Activated CD4-positive, alpha-beta memory T cell treated with anti-CD3 and anti-CD28 coated beads, Interleukin-2, amount 10 ng/mL, durations not matched to agents 7 days and 5 days (primary cell): ENCODE data around the gene NOL6. TPM values are rescaled to one million over a fixed set of nuclear protein-coding genes. Genes with fewer than 3 reads are reported as not detected.
A peak's percentile ranks its signal among the peaks of the same experiment; 100 is the strongest.
"Not testable (repeated sequence)": the region's sequence is repeated elsewhere in the genome, so short reads cannot be mapped to it uniquely, and the experiment has no call there.

Experiments
- CTCF ChIA-PET: fragments of 350-600 bp; sonication (Branson Sonifier 250); formaldehyde crosslinking; loops from one replicate; lab custom pipeline; 2021; ENCODE audit warnings: antibody characterized with exemption, inconsistent platforms; lab: Charles Lee
- POLR2A ChIA-PET: fragments of 350-600 bp; sonication (Branson Sonifier 250); formaldehyde crosslinking; loops from one replicate; lab custom pipeline; 2021; ENCODE audit warnings: antibody characterized with exemption; lab: Charles Lee
- DNase-seq: peaks from one replicate; pipeline ENCODE4 v3.0.0-alpha.2; 2020
- H3K27ac Mint-ChIP-seq: one replicate; pipeline ENCODE4 v1.8.0; 2021; ENCODE audit warnings: mild to moderate bottlenecking, mixed read lengths
- H3K27me3 Mint-ChIP-seq: one replicate; pipeline ENCODE4 v1.8.0; 2021; ENCODE audit warnings: mixed read lengths
- H3K36me3 Mint-ChIP-seq: one replicate; pipeline ENCODE4 v1.8.0; 2021; ENCODE audit warnings: low read depth, mixed read lengths
- H3K4me1 Mint-ChIP-seq: one replicate; pipeline ENCODE4 v1.8.0; 2021; ENCODE audit warnings: mixed read lengths
- H3K4me3 Mint-ChIP-seq: one replicate; pipeline ENCODE4 v1.8.0; 2021; ENCODE audit warnings: mild to moderate bottlenecking, mixed read lengths
- H3K9me3 Mint-ChIP-seq: one replicate; pipeline ENCODE4 v1.8.0; 2021; ENCODE audit warnings: mixed read lengths
- total RNA-seq, 2 experiments: library from RNA; stranded (reverse); gene quantifications; one replicate each; pipeline ENCODE4 v1.2.3, GENCODE V29; 2021

Gene NOL6
- total RNA-seq, 2 experiments from 2014 or later, result 21.6 to 22.4 TPM

GRCh38 chr9:33498387-33498786 is 24.7 kb upstream of the NOL6 start:
- Mint-ChIP-seq H3K36me3 (no peaks in the 10 kb centered on the region), H3K9me3 (no peaks in the 10 kb centered on the region), H3K4me3 (no peak overlapping the region), H3K4me1 (no peaks in the 10 kb centered on the region), H3K27me3 (peaks cover 6% of the 10 kb centered on the region), H3K27ac (no peak overlapping the region)
- DNase-seq, result no peak
- ChIA-PET CTCF (interaction anchor here (1.0 to 1.8 kb wide), 2 partner anchors 12 to 123 kb away, joined by 4 to 5 read pairs; no protein-coding TSS in a partner anchor), POLR2A (no interaction called here)

GRCh38 chr9:33493819-33494218 is 20.1 kb upstream of the NOL6 start:
- DNase-seq, H3K27ac Mint-ChIP-seq, POLR2A ChIA-PET, H3K4me1 Mint-ChIP-seq, H3K36me3 Mint-ChIP-seq, CTCF ChIA-PET, H3K9me3 Mint-ChIP-seq, H3K4me3 Mint-ChIP-seq: not testable (repeated sequence)
- H3K27me3 Mint-ChIP-seq, result peaks cover 14% of the 10 kb centered on the region

- Mint-ChIP-seq H3K27ac (no peak overlapping the region), H3K4me3 (no peak overlapping the region), H3K36me3 (no peaks in the 10 kb centered on the region), H3K27me3 (peaks cover 11% of the 10 kb centered on the region), H3K9me3 (no peaks in the 10 kb centered on the region), H3K4me1 (no peaks in the 10 kb centered on the region)
- CTCF ChIA-PET, result interaction anchor here (2.1 kb wide), 1 partner anchor 22 kb away, joined by 4 read pairs; no protein-coding TSS in a partner anchor
- POLR2A ChIA-PET, result no interaction called here
- DNase-seq, result no peak
Measured at GRCh38 chr9:33489066-33489465, 15.3 kb upstream of the NOL6 start.

GRCh38 chr9:33485312-33485711 is 11.6 kb upstream of the NOL6 start:
- H3K27me3 Mint-ChIP-seq, H3K9me3 Mint-ChIP-seq, CTCF ChIA-PET, H3K4me1 Mint-ChIP-seq, H3K27ac Mint-ChIP-seq, H3K36me3 Mint-ChIP-seq, DNase-seq, H3K4me3 Mint-ChIP-seq: not testable (repeated sequence)
- POLR2A ChIA-PET, result interaction anchor here (1.1 kb wide), 1 partner anchor 134 kb away, joined by 3 read pairs; no protein-coding TSS in a partner anchor

- Mint-ChIP-seq H3K36me3 (no peaks in the 10 kb centered on the region), H3K9me3 (no peaks in the 10 kb centered on the region), H3K27me3 (no peaks in the 10 kb centered on the region), H3K4me3 (no peak overlapping the region), H3K4me1 (no peaks in the 10 kb centered on the region), H3K27ac (no peak overlapping the region)
- POLR2A ChIA-PET, result no interaction called here
- CTCF ChIA-PET, result interaction anchor here (0.7 kb wide), 1 partner anchor 21 kb away, joined by 4 read pairs; no protein-coding TSS in a partner anchor
- DNase-seq, result no peak
Measured at GRCh38 chr9:33480976-33481375, 7.3 kb upstream of the NOL6 start.

GRCh38 chr9:33480106-33480505 is 6.4 kb upstream of the NOL6 start:
- no peaks in the 10 kb centered on the region for H3K36me3 Mint-ChIP-seq
- H3K9me3 Mint-ChIP-seq, result no peaks in the 10 kb centered on the region
- DNase-seq, result no peak
- POLR2A ChIA-PET, result no interaction called here
- no peak overlapping the region for H3K27ac Mint-ChIP-seq
- H3K27me3 Mint-ChIP-seq, result no peaks in the 10 kb centered on the region
- H3K4me3 Mint-ChIP-seq, result no peak overlapping the region
- H3K4me1 Mint-ChIP-seq, result peaks cover 2% of the 10 kb centered on the region
- CTCF ChIA-PET, result interaction anchor here (1.8 to 3.3 kb wide), 2 partner anchors 13 to 28 kb away, joined by 4 to 12 read pairs; no protein-coding TSS in a partner anchor

GRCh38 chr9:33476503-33476902 is 2.8 kb upstream of the NOL6 start:
- POLR2A ChIA-PET, result no interaction called here
- Mint-ChIP-seq H3K27ac (no peak overlapping the region), H3K27me3 (no peaks in the 10 kb centered on the region), H3K36me3 (peaks cover 8% of the 10 kb centered on the region), H3K9me3 (no peaks in the 10 kb centered on the region), H3K4me3 (no peak overlapping the region), H3K4me1 (peaks cover 27% of the 10 kb centered on the region)
- no peak for DNase-seq
- CTCF ChIA-PET, result interaction anchor here (1.1 to 6.3 kb wide), 6 partner anchors 10 to 128 kb away, joined by 3 to 72 read pairs (median 4); no protein-coding TSS in a partner anchor

- no peak for DNase-seq
- no peak overlapping the region for H3K27ac Mint-ChIP-seq
- no peak overlapping the region for H3K4me3 Mint-ChIP-seq
- CTCF ChIA-PET, result interaction anchor here (1.1 to 6.3 kb wide), 5 partner anchors 9 to 101 kb away, joined by 4 to 72 read pairs (median 33); no protein-coding TSS in a partner anchor
- H3K36me3 Mint-ChIP-seq, result peaks cover 11% of the 10 kb centered on the region
- H3K4me1 Mint-ChIP-seq, result peaks cover 30% of the 10 kb centered on the region
- POLR2A ChIA-PET, result interaction anchor here (3.9 kb wide), 1 partner anchor 60 kb away, joined by 31 read pairs; no protein-coding TSS in a partner anchor
- H3K9me3 Mint-ChIP-seq, result no peaks in the 10 kb centered on the region
- H3K27me3 Mint-ChIP-seq, result no peaks in the 10 kb centered on the region
Measured at GRCh38 chr9:33475357-33475756, 1.6 kb upstream of the NOL6 start.

- DNase-seq, result no peak
- POLR2A ChIA-PET, result interaction anchor here (1.0 to 4.2 kb wide), 14 partner anchors 8 to 448 kb away, joined by 3 to 40 read pairs (median 6); partner anchors contain the start of genes AQP3, BAG1, CHMP5 and DNAJA1
- no peaks in the 10 kb centered on the region for H3K27me3 Mint-ChIP-seq
- peaks cover 30% of the 10 kb centered on the region for H3K4me1 Mint-ChIP-seq
- CTCF ChIA-PET, result interaction anchor here (0.6 to 6.3 kb wide), 21 partner anchors 8 to 458 kb away, joined by 3 to 72 read pairs (median 5); partner anchors contain the start of genes AQP3, DNAJA1 and NFX1
- H3K4me3 Mint-ChIP-seq, result peak overlapping the region; percentile 92
- no peaks in the 10 kb centered on the region for H3K9me3 Mint-ChIP-seq
- peak overlapping the region; percentile 85 for H3K27ac Mint-ChIP-seq
- H3K36me3 Mint-ChIP-seq, result peaks cover 23% of the 10 kb centered on the region
Measured at GRCh38 chr9:33472881-33473615, 676 bp downstream of the NOL6 start.

- Mint-ChIP-seq H3K9me3 (no peaks in the 10 kb centered on the region), H3K27ac (no peak overlapping the region), H3K27me3 (no peaks in the 10 kb centered on the region), H3K4me3 (peak overlapping the region; percentile 92), H3K4me1 (peaks cover 30% of the 10 kb centered on the region), H3K36me3 (peaks cover 30% of the 10 kb centered on the region)
- ChIA-PET CTCF (interaction anchor here (0.7 to 6.3 kb wide), 12 partner anchors 10 to 458 kb away, joined by 3 to 72 read pairs (median 5); partner anchors contain the start of genes AQP3 and NFX1), POLR2A (interaction anchor here (0.7 to 4.2 kb wide), 6 partner anchors 12 to 56 kb away, joined by 3 to 40 read pairs (median 24); partner anchors contain the start of gene AQP3)
- DNase-seq, result no peak
Measured at GRCh38 chr9:33472171-33472880, 1.4 kb downstream of the NOL6 start.

- no peak overlapping the region for H3K4me3 Mint-ChIP-seq
- H3K36me3 Mint-ChIP-seq, result peaks cover 34% of the 10 kb centered on the region
- no peaks in the 10 kb centered on the region for H3K9me3 Mint-ChIP-seq
- H3K4me1 Mint-ChIP-seq, result peaks cover 30% of the 10 kb centered on the region
- CTCF ChIA-PET, result interaction anchor here (0.9 to 6.3 kb wide), 5 partner anchors 19 to 97 kb away, joined by 3 to 72 read pairs (median 33); partner anchors contain the start of gene AQP3
- H3K27me3 Mint-ChIP-seq, result no peaks in the 10 kb centered on the region
- POLR2A ChIA-PET, result interaction anchor here (3.9 to 4.2 kb wide), 2 partner anchors 11 to 56 kb away, joined by 31 to 40 read pairs; no protein-coding TSS in a partner anchor
- DNase-seq, result no peak
- H3K27ac Mint-ChIP-seq, result no peak overlapping the region
Measured at GRCh38 chr9:33471361-33471760, 2.4 kb downstream of the NOL6 start.

- ChIA-PET POLR2A (interaction anchor here (1.4 kb wide), 1 partner anchor 12 kb away, joined by 3 read pairs; no protein-coding TSS in a partner anchor), CTCF (interaction anchor here (0.8 to 1.2 kb wide), 2 partner anchors 23 to 67 kb away, joined by 3 to 4 read pairs; partner anchors contain the start of gene AQP3)
- no peak for DNase-seq
- Mint-ChIP-seq H3K4me1 (peaks cover 28% of the 10 kb centered on the region), H3K9me3 (no peaks in the 10 kb centered on the region), H3K4me3 (no peak overlapping the region), H3K27ac (no peak overlapping the region), H3K27me3 (no peaks in the 10 kb centered on the region), H3K36me3 (peaks cover 48% of the 10 kb centered on the region)
Measured at GRCh38 chr9:33469891-33470290, 3.8 kb downstream of the NOL6 start.
